BJ (cell line): ENCODE measurements around the gene DIP2B. TPM values are rescaled to one million over a fixed set of nuclear protein-coding genes. Genes with fewer than 3 reads are reported as not detected.

Source experiments
- CTCF ChIA-PET: fragments of 350-600 bp; formaldehyde crosslinking; extraction: SDS; loops from one replicate; lab custom pipeline; 2021; ENCODE audit warnings: antibody characterized with exemption, inconsistent platforms; lab: Yijun Ruan, JAX
- POLR2A ChIA-PET: fragments of 300-600 bp; sonication (Branson Sonifier 250); formaldehyde crosslinking; extraction: SDS; loops from one replicate; lab custom pipeline; 2021; ENCODE audit warnings: antibody characterized with exemption; lab: Charles Lee
- DNase-seq: peaks from one replicate; pipeline ENCODE4 v3.0.0-alpha.2; 2011; ENCODE audit warnings: low read depth
- H3K27me3 ChIP-seq: 2 replicates; pipeline ENCODE4 v1.6.0; 2011; ENCODE audit warnings: low read length; ENCODE audit not compliant: control insufficient read depth, insufficient read depth
- H3K36me3 ChIP-seq: 2 replicates; pipeline ENCODE4 v1.5.1; 2011; ENCODE audit warnings: low read length; ENCODE audit not compliant: control insufficient read depth, insufficient read depth
- H3K4me3 ChIP-seq: 2 replicates; pipeline ENCODE4 v1.5.1; 2011; ENCODE audit warnings: low read depth, mild to moderate bottlenecking, control low read depth, low read length
- polyA plus RNA-seq: library from polyadenylated mRNA; depleted of rRNA; stranded (reverse); fragments of >200 nt; gene quantifications from 2 replicates; pipeline ENCODE4 v1.2.3, GENCODE V29; 2011
- TF ChIP-seq, protein P1 (sequence below): IDR thresholded peaks from 2 replicates; pipeline ENCODE4 v1.5.1; 2011; ENCODE audit warnings: low read depth, mild to moderate bottlenecking, control low read depth, inconsistent platforms, low read length, moderate library complexity; ENCODE audit not compliant: insufficient read depth

Gene DIP2B
- polyA plus RNA-seq, 1 experiment = 13.2 TPM

DNA sequence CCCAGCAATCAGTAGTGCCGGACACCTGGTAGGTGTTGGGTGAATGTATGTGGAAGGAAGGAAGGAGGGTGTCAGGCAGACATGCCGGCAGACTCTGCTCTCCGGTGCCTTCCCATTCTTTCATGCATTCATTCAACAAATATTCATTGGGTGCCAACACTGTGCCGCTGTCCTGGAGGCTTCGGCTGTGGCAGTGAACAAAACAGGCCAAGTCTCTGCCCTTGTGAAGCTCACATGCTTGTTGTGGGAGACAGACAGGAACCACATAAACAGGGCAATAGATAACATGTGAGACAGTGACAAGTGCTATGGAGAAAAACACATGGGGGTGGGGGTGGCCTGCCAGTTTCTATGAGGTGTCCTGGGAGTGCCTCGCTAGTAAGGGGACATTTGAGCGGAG lies 202.6 kb downstream of the DIP2B start:
- no peak for DNase-seq
- Histone ChIP-seq H3K27me3 (no peaks in the 10 kb centered on the region), H3K4me3 (no peak overlapping the region), H3K36me3 (peaks cover 11% of the 10 kb centered on the region)
- CTCF ChIA-PET = no interaction called here
- POLR2A ChIA-PET = no interaction called here
- TF ChIP-seq, protein P1, sequence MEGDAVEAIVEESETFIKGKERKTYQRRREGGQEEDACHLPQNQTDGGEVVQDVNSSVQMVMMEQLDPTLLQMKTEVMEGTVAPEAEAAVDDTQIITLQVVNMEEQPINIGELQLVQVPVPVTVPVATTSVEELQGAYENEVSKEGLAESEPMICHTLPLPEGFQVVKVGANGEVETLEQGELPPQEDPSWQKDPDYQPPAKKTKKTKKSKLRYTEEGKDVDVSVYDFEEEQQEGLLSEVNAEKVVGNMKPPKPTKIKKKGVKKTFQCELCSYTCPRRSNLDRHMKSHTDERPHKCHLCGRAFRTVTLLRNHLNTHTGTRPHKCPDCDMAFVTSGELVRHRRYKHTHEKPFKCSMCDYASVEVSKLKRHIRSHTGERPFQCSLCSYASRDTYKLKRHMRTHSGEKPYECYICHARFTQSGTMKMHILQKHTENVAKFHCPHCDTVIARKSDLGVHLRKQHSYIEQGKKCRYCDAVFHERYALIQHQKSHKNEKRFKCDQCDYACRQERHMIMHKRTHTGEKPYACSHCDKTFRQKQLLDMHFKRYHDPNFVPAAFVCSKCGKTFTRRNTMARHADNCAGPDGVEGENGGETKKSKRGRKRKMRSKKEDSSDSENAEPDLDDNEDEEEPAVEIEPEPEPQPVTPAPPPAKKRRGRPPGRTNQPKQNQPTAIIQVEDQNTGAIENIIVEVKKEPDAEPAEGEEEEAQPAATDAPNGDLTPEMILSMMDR = no peak

DNA sequence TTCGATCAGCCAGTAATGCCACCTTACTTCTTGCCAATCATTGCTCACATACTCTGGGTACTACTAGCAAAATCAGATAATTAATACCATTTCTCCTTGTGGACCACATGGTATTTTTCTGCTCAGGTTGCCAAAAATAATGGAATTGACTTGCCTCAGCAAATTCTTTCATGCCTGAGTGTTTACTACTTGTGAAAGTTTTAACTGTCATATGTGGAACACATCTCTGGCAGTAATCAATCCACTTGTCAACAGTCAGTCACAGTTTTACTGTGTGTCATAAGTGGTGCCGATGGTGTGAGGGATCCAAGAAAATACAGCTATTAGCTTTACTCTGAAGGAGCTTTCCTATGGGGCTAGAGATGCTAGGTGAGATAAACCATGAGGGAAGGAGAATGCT lies 203.8 kb downstream of the DIP2B start:
- ChIA-PET POLR2A (no interaction called here), CTCF (interaction anchor here (1.1 kb wide), 1 partner anchor 11 kb away, joined by 3 read pairs; no protein-coding TSS in a partner anchor)
- H3K36me3 ChIP-seq = peaks cover 11% of the 10 kb centered on the region
- peak; percentile 15 for DNase-seq
- TF ChIP-seq, protein P1 = no peak
- no peak overlapping the region for H3K4me3 ChIP-seq
- no peaks in the 10 kb centered on the region for H3K27me3 ChIP-seq

DNA sequence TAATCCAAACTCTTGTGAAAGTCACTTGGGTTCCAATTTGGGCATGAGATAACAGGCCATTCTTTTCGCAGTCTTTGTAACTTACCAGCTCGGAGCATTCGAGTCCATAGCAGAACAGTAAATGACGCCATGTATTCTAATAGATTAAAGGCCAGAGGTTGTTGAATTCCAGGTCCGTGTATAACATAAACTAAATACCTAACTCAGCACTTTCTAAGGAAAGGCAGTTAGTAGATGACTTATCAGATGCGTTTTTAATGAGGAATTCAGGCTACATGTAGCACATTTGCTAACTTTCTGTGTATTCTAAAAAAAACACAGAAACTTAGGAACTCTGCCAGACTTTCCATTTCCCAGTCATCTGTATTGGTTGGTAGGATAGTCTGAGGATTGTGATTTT lies 206.3 kb downstream of the DIP2B start:
- H3K27me3 ChIP-seq = no peaks in the 10 kb centered on the region
- CTCF ChIA-PET = interaction anchor here (1.2 kb wide), 1 partner anchor 9 kb away, joined by 4 read pairs; no protein-coding TSS in a partner anchor
- TF ChIP-seq, protein P1 = no peak
- H3K36me3 ChIP-seq = peaks cover 10% of the 10 kb centered on the region
- no peak for DNase-seq
- POLR2A ChIA-PET = no interaction called here
- H3K4me3 ChIP-seq = no peak overlapping the region

DNA sequence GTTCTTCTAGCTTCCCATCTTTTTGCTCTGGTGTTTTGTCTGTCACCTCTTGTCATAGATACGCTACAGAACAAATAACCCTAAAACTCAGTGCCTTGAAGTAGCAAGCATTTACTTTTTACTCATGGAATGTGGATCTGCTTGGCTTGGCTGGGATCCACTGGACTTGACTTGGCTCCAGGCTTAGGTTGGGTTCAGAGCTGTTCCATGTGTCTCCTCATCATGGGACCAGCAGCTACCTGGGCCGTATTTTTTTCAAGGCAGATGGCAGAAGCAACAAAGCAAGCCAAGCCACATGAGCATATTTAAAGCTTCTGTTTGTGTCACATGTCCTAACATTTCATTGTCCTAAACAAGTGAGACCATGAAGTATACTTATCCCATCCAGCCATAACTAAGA lies 210.4 kb downstream of the DIP2B start:
- no peak overlapping the region for H3K4me3 ChIP-seq
- H3K27me3 ChIP-seq = no peaks in the 10 kb centered on the region
- TF ChIP-seq, protein P1 = no peak
- H3K36me3 ChIP-seq = peaks cover 4% of the 10 kb centered on the region
- CTCF ChIA-PET = interaction anchor here (1.4 kb wide), 1 partner anchor 16 kb away, joined by 3 read pairs; no protein-coding TSS in a partner anchor
- no peak for DNase-seq
- POLR2A ChIA-PET = no interaction called here

DNA sequence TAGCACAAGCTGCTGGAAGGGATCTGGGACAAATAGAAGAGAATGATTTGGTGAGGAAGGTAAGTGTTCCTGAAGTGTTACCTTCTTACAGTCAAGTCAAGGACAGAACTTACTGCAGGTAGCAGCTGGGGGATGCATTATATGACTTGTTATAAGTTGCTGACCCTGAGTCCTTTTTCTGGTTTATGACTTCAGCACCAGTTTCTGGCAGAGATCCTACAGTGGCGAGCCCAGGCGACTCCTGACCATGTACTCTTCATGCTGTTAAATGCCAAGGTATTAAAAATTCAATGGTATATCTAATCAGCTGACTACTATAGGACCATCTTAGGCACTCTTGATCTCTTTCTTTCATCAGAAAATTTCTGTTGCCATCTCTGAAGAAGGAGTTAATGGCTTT lies 214.0 kb downstream of the DIP2B start:
- Histone ChIP-seq H3K36me3 (peaks cover 7% of the 10 kb centered on the region), H3K27me3 (no peaks in the 10 kb centered on the region), H3K4me3 (no peak overlapping the region)
- ChIA-PET CTCF (no interaction called here), POLR2A (no interaction called here)
- TF ChIP-seq, protein P1 = no peak
- no peak for DNase-seq
